Measurements from ENCODE around the gene ST14.

GRCh38 chr11:130199792-130200191 is 40.2 kb downstream of the ST14 start:
- no peak for TF ChIP-seq EP300 (IDR thresholded peaks at IDR 0.05)
- TF ChIP-seq, protein P1, sequence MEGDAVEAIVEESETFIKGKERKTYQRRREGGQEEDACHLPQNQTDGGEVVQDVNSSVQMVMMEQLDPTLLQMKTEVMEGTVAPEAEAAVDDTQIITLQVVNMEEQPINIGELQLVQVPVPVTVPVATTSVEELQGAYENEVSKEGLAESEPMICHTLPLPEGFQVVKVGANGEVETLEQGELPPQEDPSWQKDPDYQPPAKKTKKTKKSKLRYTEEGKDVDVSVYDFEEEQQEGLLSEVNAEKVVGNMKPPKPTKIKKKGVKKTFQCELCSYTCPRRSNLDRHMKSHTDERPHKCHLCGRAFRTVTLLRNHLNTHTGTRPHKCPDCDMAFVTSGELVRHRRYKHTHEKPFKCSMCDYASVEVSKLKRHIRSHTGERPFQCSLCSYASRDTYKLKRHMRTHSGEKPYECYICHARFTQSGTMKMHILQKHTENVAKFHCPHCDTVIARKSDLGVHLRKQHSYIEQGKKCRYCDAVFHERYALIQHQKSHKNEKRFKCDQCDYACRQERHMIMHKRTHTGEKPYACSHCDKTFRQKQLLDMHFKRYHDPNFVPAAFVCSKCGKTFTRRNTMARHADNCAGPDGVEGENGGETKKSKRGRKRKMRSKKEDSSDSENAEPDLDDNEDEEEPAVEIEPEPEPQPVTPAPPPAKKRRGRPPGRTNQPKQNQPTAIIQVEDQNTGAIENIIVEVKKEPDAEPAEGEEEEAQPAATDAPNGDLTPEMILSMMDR (IDR thresholded peaks at IDR 0.05), result no peak
